ENCODE results near the gene GMPR2.

DNA sequence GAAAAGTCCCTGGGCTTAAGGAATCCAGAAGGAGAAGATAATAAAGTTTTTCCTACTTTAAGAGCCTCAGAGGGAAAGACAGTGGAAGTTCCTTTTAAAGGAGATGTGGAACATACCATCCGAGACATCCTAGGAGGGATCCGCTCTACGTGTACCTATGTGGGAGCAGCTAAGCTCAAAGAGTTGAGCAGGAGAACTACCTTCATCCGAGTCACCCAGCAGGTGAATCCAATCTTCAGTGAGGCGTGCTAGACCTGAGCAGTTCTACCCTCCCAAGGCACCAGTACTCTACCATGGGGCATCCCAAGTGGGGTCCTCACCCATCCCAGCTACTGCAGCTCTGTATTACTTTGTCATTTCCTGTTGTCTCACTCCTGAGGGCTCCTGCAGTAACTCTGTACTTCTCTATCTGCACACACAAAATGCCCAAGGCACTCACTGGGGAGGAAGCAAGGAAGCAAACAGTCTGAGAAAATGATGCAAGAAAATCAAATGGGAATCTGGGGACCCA lies 5.9 kb downstream of the GMPR2 start:
- TF ChIP-seq EZH2phosphoT487 (conservative IDR thresholded peaks at IDR 0.05; ENCODE audit: low read length): no peak
- no peak for TF ChIP-seq CTCF (IDR thresholded peaks at IDR 0.05; ENCODE audit: insufficient read depth, low read length, poor library complexity, severe bottlenecking)
